ENCODE measurements around the gene TTC28. TPM values are rescaled to one million over a fixed set of nuclear protein-coding genes. Genes with fewer than 3 reads are reported as not detected.
"Not testable (repeated sequence)": the region's sequence is repeated elsewhere in the genome, so short reads cannot be mapped to it uniquely, and the experiment has no call there.

TTC28 gene
- polyA plus RNA-seq, 12 donors, result 20.5 to 38.3 (median 28.6) TPM

DNA sequence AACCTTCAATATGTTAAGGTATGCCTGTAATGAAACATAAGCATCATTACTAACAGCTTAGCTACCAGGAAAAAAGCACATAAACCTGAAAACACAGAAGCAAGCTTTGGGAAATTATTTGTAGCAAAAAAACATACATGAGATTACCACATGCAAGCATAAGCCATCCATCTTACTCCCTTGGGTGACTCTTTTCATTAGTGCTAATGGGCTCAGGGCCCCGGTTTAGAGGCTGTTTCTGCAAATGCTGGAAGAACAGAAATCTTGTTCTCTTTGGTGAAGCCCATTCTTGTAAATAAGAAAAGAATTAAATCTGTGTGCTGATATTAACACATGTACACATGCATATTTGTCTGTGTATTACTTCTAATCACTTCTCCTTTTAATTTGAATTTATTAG lies 314.3 kb downstream of the TTC28 start:
- no peak for DNase-seq

DNA sequence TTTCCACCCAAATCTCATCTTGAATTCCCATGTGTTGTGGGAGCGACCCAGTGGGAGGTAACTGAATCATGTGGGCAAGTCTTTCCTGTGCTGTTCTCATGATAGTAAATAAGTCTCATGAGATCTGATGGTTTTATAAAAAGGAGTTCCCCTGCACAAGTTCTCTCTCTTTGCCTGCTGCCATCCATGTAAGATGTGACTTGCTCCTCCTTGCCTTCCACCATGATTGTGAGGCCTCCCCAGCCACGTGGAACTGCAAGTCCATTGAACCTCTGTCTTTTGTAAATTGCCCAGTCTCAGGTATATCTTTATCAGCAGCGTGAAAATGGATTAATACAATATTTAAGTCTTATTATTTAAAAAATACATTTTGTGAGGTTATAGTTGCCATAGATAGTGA lies 315.5 kb downstream of the TTC28 start:
- not testable (repeated sequence) for DNase-seq

DNA sequence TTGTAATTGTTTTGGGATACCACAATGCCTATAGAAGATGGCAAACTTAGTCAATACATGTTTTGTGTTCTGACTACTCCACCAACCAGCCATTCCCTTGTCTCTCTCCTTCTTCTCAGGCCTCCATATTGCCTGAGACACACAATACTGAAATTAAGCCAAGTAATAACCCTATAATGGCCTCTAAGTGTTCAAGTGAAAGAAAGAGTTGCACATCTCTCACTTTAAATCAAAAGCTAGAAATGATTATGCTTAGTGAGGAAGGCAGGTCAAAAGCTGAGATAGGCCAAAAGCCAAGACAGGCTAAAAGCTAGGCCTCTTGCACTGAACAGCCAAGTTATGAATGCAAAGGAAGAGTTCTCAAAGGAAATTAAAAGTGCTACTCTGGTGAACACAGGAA lies 318.7 kb downstream of the TTC28 start:
- DNase-seq, result no peak

DNA sequence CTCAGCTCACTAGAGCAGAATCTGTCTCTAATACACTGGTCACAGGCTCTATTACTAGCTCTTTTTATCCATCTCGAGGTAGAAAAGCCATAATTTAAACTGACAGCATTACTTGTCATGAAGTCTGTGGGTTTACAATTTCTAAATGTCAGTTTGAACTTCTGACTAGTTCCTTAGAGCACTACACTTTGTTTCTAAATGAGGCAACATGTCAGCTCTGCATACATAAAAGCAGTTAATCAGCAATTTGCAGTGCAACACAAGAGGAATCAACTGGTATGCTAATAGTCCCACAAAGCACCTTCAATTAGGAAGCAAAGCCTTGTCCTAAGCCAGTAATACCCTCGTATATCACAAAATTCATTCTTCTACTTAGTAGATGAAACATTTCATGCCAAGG lies 321.3 kb downstream of the TTC28 start:
- no peak for DNase-seq

DNA sequence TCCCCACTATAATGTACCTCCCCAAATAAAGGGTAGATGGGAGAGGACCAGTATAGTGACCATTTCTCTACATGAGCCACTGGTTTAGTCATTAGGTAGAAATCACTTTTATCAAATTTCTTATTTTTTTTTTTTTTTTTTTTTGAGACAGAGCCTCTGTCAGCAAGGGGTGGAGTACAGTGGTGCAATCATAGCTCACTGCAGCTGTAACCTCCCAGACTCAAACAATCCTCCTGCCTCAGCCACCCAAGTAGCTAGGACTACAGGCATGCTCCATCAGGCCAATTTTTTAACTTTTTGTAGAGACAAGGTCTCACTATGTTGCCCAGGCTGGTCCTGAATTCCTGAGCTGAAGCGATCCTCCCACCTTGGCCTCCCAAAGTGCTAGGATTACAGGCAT lies 322.4 kb downstream of the TTC28 start:
- DNase-seq, result no peak

DNA sequence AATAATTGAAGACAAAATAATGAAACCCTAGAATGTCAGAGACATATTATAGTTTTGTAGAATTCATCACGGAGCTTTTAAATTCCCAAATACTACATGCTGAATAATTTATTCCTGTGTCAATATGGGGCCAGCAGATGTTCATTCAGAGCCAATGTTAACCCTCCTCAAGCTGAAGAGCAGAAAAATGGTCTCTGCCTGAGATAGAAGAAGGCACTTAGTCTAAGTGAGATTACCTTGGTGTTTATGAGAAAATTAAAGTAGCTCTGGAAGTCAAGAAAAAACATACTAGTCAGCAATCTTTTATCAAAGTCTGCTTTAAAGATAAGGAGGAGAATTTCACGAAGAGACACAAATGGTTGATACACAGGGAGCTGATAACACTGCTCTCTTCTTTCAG lies 328.2 kb downstream of the TTC28 start:
- DNase-seq, result no peak

DNA sequence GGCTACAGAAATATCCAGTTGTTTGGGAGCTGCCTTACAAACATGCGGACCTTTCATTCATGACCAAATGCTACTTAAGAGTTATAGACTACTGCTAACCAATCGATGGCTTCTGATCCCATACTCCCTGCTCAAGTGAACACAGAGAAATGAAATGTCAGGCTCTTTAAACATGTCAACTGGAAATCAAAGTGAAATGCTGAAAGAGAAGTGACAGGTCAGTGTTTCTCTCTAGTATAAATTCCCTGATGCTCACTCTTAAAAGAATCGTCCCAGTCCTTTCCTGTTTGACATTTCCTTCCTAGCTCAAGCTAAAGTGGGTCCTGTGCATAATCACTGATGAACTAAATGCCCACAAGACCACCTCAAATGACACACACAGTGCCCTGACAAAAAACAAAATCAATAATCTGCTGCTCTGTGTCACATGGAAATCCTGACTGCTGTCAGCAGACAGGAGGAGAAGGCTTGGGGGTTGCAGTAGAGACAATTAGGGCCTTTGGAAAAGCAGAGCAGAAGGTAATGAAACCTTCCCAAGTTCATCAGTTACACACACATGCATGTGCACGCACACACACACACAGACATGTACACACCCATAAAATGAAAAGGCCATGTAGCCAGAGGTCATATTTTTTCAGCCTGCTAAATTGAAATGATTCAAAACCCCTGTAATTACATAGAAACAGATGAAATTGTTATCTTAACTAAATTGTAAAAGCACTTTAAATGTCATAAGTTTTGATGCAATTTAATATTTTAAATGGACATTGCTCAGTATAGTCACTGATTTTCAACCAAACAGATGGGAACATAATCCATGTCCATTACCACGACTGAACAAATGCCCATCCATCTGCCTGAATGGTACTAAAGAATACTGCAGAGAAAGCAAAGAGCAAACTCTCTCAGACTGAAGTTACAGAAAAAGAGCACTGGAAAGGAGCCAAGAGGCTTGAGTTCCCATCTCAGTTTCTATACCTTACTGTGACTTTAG lies 330.7 kb downstream of the TTC28 start:
- no peak for DNase-seq

DNA sequence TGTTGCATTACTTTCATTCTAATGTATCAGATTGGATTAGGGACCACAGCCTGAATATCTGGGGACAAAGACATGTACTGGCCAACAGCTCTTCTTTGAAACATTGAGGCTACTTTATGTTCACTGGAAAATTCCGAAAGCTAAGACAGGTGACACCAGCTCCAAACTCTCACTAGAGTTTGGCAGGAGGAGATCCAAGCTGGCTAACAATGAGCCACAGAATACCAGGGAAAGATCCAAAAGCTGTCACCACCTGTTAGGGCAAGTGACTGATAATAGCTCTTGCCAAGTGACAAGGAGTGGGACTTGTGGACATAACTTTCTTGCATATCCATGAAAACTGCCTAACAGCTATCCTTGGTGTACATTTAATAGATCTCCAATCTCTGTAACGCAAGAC lies 333.3 kb downstream of the TTC28 start:
- no peak for DNase-seq

DNA sequence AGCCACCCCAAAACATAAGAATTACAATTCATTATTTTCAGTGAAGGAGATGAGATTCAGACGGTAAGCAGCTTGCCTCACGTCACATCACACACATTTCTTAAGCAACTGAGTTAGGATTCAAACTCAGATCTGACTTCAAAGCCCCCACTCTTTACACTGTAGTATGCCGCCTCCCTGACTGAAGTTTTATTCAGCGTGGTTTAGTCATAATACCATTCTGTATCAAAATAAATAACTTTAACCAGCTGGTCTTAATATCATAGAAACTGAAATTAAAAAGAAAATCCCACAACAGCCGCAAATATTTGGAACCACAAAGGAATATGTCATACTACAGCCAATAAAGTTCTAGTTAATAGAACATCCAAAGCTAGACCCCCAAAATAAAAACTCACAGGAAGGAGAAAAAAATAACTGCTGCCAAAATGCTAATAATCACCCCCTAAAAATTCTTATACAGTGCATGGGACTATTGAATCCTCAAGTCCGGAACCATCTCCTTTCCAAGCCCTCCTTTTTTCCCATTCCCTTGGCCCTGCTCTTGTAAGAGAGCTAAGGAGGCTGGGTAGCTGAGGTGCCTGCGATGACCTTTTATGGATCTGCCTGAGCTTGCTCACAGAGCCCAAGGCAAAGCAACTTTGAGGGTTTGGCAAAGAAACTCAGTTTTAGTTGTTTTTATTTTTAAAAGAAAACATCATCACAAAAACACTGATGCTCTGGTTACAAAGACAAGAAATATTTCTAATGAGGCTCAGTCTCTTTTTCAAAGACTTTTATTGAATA lies 334.5 kb downstream of the TTC28 start:
- DNase-seq, result no peak

DNA sequence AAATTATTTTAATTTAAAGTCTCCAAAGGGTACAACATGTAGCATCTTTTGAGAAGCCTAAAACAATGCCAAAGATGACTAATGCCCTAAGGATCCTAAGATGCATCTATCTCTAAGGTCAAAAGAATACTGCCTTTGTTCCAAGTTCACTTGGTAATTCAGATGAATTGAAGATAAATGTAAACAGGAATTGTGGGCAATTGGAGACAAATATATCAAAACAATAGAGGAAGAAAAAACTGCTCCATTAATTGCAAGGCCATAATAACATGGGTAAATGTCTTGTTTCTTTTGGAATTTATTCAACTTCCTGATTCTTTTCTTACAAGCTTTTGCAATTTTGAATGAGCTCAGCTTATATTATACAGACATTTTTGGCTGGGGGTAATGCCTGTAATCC lies 338.6 kb downstream of the TTC28 start:
- no peak for DNase-seq

DNA sequence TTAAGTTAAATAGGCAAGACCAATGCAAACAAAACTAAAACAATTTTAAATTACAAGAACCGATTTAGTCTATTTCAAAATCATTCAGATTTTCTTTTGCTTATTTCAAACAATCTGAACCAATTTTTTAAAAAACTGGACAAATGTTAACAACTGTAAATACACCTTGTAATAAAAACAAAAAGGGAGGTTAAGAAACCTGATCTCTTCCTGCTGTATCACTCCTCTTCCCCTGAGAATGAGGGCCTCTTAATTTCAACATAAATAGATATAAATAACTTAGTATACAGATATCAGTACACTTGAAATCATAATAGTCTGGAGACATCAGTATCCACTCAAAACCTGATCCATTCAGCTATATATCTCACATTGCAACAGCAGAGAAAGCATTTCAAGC lies 346.6 kb downstream of the TTC28 start:
- DNase-seq, result no peak

DNA sequence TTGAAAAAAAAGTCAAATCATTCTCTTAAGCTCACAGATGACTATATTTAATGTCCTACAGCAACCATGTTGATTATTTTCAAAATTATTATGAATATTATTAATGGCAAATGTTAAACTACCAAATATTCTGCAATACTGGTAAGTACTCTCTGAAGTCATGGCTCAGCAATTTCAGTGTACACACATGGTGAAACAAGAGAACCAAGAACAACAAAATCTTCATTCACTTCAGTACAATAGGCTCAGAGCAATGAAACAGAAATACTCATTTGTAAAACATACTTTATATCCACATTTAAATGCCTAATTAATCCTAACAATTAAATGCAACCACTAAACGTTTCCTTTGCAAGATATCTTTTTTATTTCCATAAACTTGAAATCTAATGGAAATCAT lies 347.2 kb downstream of the TTC28 start:
- DNase-seq, result no peak

DNA sequence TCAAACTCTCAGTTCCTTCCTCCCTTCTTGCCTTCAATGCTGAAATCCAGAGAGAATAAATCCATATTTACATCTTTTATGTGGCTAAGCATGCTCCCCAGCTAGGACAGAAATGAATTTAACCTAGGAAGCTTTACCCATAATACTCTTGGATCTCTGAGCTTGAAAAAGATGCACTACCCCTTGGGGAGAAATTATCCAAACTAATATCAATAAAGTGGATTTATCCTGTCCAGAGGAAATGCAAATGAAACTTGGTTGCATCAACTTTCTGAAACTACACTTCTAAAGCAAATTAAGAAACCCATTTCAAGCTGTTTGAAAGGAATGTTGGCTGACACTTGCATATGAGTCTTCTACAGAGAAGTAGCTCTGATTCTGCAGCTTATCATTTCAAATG lies 347.9 kb downstream of the TTC28 start:
- no peak for DNase-seq

DNA sequence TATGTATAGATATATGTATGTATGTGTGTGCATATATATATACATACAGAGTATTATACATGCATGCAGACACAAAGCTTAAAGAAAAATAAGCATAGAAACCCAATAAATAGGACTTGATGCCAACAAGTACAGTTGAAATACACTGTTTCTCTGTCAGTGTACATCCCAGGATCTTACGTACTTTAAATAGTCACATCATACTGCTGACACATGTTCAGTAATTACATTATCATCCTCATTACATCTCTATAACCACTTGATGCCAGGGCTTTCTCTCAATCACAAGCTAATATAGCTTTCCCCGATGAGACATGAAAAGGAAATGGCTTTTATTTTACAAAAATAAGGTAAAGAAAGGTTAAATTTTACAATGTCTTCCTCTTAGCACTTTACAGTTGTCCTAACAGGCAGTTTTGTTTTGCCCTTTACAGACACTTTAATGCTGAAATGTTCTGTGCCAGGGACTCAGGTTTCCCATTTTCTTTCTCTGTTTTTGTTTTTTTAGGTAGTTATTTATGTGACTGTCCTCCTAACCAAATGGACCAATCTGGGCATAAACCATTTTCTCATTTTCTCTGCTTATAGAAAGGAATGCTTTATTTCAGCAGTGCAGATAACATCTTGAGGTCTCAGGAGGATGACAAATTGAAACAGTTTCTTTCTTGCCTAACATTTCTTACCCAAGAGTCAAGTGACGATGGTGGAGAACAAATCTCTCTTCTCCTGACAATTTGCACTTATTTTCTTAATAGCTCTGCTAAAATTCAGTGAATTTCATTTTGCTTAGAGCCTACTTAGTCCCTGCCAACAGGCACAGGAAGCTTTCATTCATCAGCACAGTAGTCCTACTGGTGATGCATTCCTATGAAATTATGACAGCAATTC lies 350.2 kb downstream of the TTC28 start:
- no peak for DNase-seq

DNA sequence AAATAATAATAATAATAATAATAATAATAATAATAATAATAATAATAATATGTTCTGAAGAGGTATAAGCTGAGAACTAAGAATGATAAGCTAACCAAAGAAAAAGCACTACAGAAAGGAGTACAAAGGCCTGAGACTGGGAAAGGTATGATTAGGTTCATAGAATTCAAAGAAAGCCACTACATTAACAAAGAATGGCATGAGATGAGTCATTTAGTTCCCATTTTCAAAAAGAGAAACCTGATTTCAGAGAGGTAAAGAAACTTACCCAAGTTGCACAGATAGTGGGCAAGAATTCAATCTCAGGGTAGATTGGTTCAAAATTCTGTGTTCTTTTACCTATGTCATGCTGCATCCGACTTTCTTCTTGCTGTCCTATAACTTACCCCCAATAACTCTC lies 350.9 kb downstream of the TTC28 start:
- no peak for DNase-seq

DNA sequence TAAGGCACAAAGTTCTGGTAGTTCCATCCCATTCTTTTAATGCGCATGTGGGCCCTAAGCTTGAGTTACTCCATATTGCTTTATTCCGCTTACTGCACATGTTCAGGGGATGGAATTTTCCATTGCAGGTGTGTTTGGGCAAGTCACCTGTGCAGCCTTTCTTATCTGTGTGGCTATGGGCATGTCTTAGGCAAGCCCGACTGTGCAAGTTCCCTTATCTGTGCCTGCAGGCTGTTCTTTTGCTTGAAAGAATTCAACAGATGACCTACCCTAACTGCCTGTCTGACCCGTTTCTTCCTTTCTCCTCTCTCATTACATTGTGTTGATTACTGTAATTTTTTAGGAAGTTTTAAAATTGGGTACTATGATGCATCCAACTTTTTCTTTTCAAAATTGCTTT lies 363.6 kb downstream of the TTC28 start:
- DNase-seq, result no peak

DNA sequence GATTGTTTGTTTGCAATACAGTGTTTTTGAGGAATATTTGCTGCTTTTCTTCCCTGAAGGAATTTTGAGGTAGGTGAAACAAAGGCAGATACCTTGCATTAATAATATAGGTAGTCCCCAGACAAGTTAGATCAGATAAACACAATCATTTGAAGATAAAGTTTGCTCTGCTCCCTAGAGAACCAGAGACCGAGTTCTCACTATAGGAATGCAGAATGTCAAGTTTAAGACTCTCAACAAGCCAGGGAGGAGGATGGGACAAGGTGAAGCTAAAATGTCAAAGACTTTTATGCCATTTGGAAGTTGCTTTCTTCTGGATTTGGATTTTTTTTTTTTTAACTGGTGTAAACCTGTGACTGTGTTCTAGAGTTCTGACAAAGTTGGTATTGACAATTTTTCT lies 364.7 kb downstream of the TTC28 start:
- no peak for DNase-seq

DNA sequence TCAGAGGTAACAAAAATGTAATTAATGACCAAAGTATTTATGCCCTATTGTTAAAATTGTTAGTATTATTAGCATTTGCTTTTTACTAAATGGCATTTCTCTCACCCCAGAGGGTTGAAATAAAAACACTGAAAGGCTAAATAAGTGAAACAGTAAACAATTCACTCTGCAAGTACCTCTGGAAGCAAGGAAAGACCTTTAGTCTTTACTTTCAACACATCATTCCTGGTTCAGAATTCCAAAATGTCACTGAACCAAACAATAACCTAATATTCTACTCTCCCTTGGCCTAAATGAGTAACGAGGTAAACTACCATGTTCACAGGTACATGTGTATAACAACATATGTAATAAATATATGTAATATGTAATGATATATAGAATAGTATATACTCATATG lies 369.3 kb downstream of the TTC28 start:
- no peak for DNase-seq

DNA sequence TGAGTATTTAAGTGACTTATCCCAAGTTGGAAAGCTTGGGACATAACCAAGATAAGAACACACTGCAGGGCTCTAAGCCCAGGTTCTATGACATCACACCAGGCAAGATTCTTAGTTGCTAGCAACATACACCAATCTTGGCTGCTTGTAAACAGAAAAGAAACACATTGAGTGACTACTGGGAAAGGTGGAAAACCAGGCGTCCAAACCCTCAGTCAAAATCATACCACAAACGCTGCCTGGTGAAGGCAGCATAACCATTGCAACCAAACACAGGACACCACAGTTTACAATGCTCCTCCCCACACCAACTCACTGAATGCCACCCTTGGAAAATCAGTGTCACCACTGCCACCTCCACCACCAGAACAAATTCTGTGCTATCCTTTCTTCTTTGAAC lies 379.9 kb downstream of the TTC28 start:
- peak; percentile 73 for DNase-seq

DNA sequence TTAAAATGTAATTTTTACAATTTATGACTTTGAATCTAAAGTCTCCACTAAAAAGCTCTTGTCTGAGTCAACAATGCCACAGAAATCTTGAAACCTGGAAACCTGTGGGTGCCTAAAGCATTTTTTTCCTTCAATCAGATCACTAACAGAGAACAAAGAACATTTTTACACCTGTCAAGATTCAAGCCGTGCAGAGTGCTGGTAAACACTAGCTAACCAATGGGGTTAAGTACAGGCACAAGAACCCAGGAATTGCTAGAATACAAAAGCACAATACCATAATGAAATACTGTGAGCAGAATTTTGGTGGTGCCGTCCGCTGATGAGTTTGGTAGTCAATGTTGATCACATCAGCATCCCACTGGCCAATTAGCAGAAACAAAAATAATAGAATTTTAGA lies 380.3 kb downstream of the TTC28 start:
- no peak for DNase-seq

DNA sequence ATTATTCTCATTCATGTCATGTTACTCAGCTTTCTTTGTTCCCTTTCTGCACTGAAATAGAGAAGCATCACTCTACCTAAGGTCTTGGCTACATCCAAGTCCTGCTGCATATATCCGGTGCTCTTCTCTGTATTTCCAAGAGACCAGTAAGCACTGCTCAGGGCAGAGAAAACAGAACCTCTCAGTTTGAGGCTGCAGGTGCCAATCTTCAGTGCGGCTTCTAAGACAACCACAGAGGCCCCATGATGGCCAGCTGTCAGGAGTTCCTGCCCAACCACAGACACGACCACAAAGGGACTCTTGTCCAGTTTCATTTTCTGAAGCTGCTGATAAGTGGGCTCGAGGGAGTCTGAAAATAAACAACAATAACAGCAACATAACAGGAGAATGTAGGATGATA lies 382.1 kb downstream of the TTC28 start:
- DNase-seq, result no peak

DNA sequence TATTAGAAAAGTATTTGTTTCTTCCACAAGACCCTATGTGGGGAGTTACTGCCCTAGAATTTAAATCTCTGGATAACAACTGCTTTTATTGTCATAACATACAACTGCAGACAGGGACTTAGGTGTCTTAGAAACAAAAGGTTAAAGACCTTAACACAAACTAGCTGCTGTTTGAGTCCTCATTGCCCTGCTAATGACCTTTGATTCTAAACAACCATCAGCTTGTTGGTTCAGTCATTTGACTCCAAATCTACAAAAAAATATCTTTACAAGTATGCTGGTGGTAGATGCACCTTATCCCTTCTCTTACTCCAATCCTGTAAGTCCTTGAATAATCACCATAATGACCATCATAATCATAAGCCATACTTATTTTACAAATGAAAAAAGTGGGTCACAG lies 383.2 kb downstream of the TTC28 start:
- no peak for DNase-seq
